Lower leg skin (tissue), 3 donors: ENCODE measurements around the gene METRNL.

Experiments
- CTCF ChIP-seq, 3 donors: fragments of 450-650 bp; IDR thresholded peaks; one replicate each; pipeline ENCODE4 v1.5.1; 2016; ENCODE audit warnings: antibody characterized with exemption in 3 of 3, mild to moderate bottlenecking in 3 of 3, moderate library complexity in 2 of 3
- POLR2A ChIP-seq, 2 donors: fragments of 450-650 bp; IDR thresholded peaks; one replicate each; pipeline ENCODE4 v1.6.1; 2016 to 2017; ENCODE audit warnings: antibody characterized with exemption in 2 of 2, mild to moderate bottlenecking in 1 of 2, moderate library complexity in 1 of 2

- no peak for TF ChIP-seq POLR2A (IDR thresholded peaks at IDR 0.05)
- TF ChIP-seq CTCF (IDR thresholded peaks at IDR 0.05): no peak
These were observed 1.7 kb downstream of the METRNL start for GRCh38 chr17:83080858-83081683.
